PC-3 (cell line): ENCODE results near the gene KAZN. TPM values are rescaled to one million over a fixed set of nuclear protein-coding genes. Genes with fewer than 3 reads are reported as not detected.

Source experiments
- ATAC-seq: fragments of 200-7000 bp; cut with Tn5 transposase; 2 replicates; pipeline ENCODE4 v1.9.1; 2020; ENCODE audit warnings: mild to moderate bottlenecking, moderate library complexity
- BruUV-seq: library from RNA; stranded (reverse); fragments of 400-500 nt; replicated peaks from 2 replicates; lab custom pipeline; 2021; lab: Mats Ljungman, UMichigan
- CTCF ChIA-PET: fragments of 300-600 bp; sonication (Branson Sonifier 250); formaldehyde crosslinking; loops from one replicate; lab custom pipeline; 2022; ENCODE audit warnings: antibody characterized with exemption; lab: Charles Lee
- POLR2A ChIA-PET: fragments of 300-600 bp; sonication (Branson Sonifier 250); formaldehyde crosslinking; loops from one replicate; lab custom pipeline; 2022; ENCODE audit warnings: antibody characterized with exemption; ENCODE audit not compliant: unreplicated experiment; lab: Charles Lee
- DNase-seq: peaks from one replicate; pipeline ENCODE4 v3.0.0-alpha.2; 2015
- H2AFZ ChIP-seq: fragments of 300-600 bp; sonication (generic); 2 replicates; pipeline ENCODE4 v1.6.0; 2016; ENCODE audit warnings: antibody characterized with exemption, low read length
- H3F3A ChIP-seq: fragments of 300-600 bp; sonication (generic); one replicate; pipeline ENCODE4 v1.6.0; 2017; ENCODE audit warnings: antibody characterized with exemption, low read length, control low read depth, mild to moderate bottlenecking; ENCODE audit not compliant: unreplicated experiment
- H3K27ac ChIP-seq: fragments of 300-600 bp; sonication (generic); 2 replicates; pipeline ENCODE4 v1.5.1; 2016; ENCODE audit warnings: mild to moderate bottlenecking, low read length
- H3K27me3 ChIP-seq: fragments of 300-600 bp; sonication (generic); 2 replicates; pipeline ENCODE4 v1.6.1; 2016; ENCODE audit warnings: low read length, mixed read lengths
- H3K36me3 ChIP-seq: fragments of 300-600 bp; sonication (generic); 2 replicates; pipeline ENCODE4 v1.6.1; 2016; ENCODE audit warnings: low read depth, mixed run types, low read length, mixed read lengths
- H3K4me1 ChIP-seq: fragments of 300-600 bp; sonication (generic); 2 replicates; pipeline ENCODE4 v1.5.1; 2016; ENCODE audit warnings: low read length; ENCODE audit not compliant: insufficient read depth
- H3K4me2 ChIP-seq: fragments of 300-600 bp; sonication (generic); 2 replicates; pipeline ENCODE4 v1.6.0; 2016; ENCODE audit warnings: low read length
- H3K4me3 ChIP-seq: fragments of 300-600 bp; sonication (generic); 2 replicates; pipeline ENCODE4 v1.5.1; 2016; ENCODE audit warnings: mild to moderate bottlenecking, low read length, mixed read lengths
- H3K79me2 ChIP-seq: fragments of 300-600 bp; sonication (generic); 2 replicates; pipeline ENCODE4 v1.6.1; 2017; ENCODE audit warnings: low read length, mixed read lengths
- H3K9ac ChIP-seq: fragments of 300-600 bp; sonication (generic); 2 replicates; pipeline ENCODE4 v1.6.0; 2016; ENCODE audit warnings: mild to moderate bottlenecking, low read length
- H3K9me2 ChIP-seq: fragments of 300-600 bp; sonication (generic); replicated peaks from 2 replicates; pipeline ENCODE4 v1.6.1; 2016; ENCODE audit warnings: mixed run types, low read length, mixed read lengths
- H3K9me3 ChIP-seq: fragments of 300-600 bp; sonication (generic); 2 replicates; pipeline ENCODE4 v1.6.1; 2016; ENCODE audit warnings: low read length, mixed read lengths
- H4K20me1 ChIP-seq: fragments of 300-600 bp; sonication (generic); 2 replicates; pipeline ENCODE4 v1.6.1; 2016; ENCODE audit warnings: low read length, mixed read lengths
- EZH2 ChIP-seq: fragments of 300-600 bp; sonication (generic); IDR thresholded peaks from one replicate; pipeline ENCODE4 v1.6.1; 2017; ENCODE audit warnings: antibody characterized with exemption, mild to moderate bottlenecking, low read length; ENCODE audit not compliant: unreplicated experiment
- EZH2phosphoT487 ChIP-seq: fragments of 300-600 bp; sonication (generic); IDR thresholded peaks from 2 replicates; pipeline ENCODE4 v1.6.1; 2018; ENCODE audit warnings: mild to moderate bottlenecking, antibody characterized with exemption, low read length, borderline replicate concordance
- intact Hi-C: fragments of 100-400 bp; cut with micrococcal nuclease; formaldehyde crosslinking; loops from 2 replicates; pipeline ENCODE4 v1.9.0; 2023
- total RNA-seq: library from RNA; depleted of rRNA; stranded (reverse); fragments of >200 nt; gene quantifications from 2 replicates; pipeline ENCODE4 v1.2.3, GENCODE V29; 2014
- TF ChIP-seq, protein P1 (sequence below): fragments of 300-600 bp; sonication (generic); conservative IDR thresholded peaks from 2 replicates; pipeline ENCODE4 v1.5.1; 2017; ENCODE audit warnings: antibody characterized with exemption, low read depth, mild to moderate bottlenecking, low read length

Gene KAZN
- total RNA-seq, 1 experiment from 2014 or later: 2.0 TPM

DNA sequence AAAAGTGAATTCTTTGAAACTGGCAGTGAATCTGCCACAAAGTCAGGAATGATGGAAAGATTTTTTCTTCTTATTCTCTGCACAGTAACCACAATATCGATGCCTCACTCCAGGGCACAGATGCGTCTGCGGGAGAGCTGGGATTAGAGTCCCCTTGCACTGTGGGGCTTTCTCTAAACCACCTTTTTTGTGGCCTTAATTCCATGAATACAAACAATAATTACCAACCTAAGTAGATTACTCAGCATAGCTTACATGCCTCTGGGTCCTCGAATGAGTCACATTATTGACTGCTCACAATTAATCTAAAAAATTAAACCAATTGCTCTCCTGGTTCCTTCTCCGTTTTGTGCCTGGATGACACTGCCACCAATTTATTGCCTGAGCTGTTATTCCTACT lies 125.8 kb downstream of the KAZN start:
- Histone ChIP-seq H4K20me1 (no peaks in the 10 kb centered on the region), H3K4me1 (peaks cover 21% of the 10 kb centered on the region), H2AFZ (no peak overlapping the region), H3K27ac (no peak overlapping the region), H3K9ac (no peak overlapping the region), H3K4me2 (peak overlapping the region; percentile 50), H3K4me3 (no peak overlapping the region), H3K9me3 (no peaks in the 10 kb centered on the region), H3K27me3 (no peaks in the 10 kb centered on the region), H3K9me2 (no peaks in the 10 kb centered on the region), H3K79me2 (no peaks in the 10 kb centered on the region), H3F3A (no peaks in the 10 kb centered on the region), H3K36me3 (no peaks in the 10 kb centered on the region)
- DNase-seq (peak; percentile 60), ATAC-seq (peak; percentile 76)
- intact Hi-C loops: no loop called here
- ChIA-PET POLR2A (no interaction called here), CTCF (no interaction called here)
- no TSS peak for BruUV-seq
- TF ChIP-seq EZH2 (no peak), EZH2phosphoT487 (no peak)
- TF ChIP-seq, protein P1, sequence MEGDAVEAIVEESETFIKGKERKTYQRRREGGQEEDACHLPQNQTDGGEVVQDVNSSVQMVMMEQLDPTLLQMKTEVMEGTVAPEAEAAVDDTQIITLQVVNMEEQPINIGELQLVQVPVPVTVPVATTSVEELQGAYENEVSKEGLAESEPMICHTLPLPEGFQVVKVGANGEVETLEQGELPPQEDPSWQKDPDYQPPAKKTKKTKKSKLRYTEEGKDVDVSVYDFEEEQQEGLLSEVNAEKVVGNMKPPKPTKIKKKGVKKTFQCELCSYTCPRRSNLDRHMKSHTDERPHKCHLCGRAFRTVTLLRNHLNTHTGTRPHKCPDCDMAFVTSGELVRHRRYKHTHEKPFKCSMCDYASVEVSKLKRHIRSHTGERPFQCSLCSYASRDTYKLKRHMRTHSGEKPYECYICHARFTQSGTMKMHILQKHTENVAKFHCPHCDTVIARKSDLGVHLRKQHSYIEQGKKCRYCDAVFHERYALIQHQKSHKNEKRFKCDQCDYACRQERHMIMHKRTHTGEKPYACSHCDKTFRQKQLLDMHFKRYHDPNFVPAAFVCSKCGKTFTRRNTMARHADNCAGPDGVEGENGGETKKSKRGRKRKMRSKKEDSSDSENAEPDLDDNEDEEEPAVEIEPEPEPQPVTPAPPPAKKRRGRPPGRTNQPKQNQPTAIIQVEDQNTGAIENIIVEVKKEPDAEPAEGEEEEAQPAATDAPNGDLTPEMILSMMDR: no peak

DNA sequence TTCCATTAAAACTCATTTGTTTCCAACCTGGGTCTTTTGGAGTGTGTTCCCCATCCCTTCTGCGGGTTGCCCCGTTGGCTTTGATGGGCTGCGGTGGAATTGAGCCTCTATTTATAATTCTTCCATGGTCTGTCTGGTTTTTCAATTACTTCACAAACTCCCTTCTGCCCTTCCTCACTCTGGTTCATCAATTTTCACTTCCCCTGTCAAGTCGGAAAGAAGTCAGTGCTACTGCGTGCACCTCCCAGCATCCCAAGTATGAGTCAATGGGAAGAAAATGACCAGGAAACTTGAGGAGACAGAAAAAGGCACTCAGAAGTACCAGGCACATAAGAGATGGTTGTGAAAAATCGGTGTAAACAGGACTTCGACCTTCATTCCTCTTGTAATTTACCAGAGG lies 126.2 kb downstream of the KAZN start:
- H3K27me3 ChIP-seq: no peaks in the 10 kb centered on the region
- peak overlapping the region; percentile 50; the same call in 1 of the 2 replicates for H3K4me2 ChIP-seq
- ATAC-seq (peak; percentile 37), DNase-seq (peak; percentile 35)
- H3K36me3 ChIP-seq: no peaks in the 10 kb centered on the region
- H2AFZ ChIP-seq: no peak overlapping the region
- H3F3A ChIP-seq: no peaks in the 10 kb centered on the region
- H3K27ac ChIP-seq: no peak overlapping the region
- H3K79me2 ChIP-seq: no peaks in the 10 kb centered on the region
- POLR2A ChIA-PET: no interaction called here
- no peak overlapping the region for H3K9ac ChIP-seq
- no peak overlapping the region for H3K4me3 ChIP-seq
- no peaks in the 10 kb centered on the region for H3K9me3 ChIP-seq
- CTCF ChIA-PET: interaction anchor here (0.6 kb wide), 1 partner anchor 325 kb away, joined by 5 read pairs; no protein-coding TSS in a partner anchor
- TF ChIP-seq, protein P1: no peak
- no TSS peak for BruUV-seq
- H4K20me1 ChIP-seq: no peaks in the 10 kb centered on the region
- no peaks in the 10 kb centered on the region for H3K9me2 ChIP-seq
- intact Hi-C loops: no loop called here
- H3K4me1 ChIP-seq: peaks cover 21% of the 10 kb centered on the region

DNA sequence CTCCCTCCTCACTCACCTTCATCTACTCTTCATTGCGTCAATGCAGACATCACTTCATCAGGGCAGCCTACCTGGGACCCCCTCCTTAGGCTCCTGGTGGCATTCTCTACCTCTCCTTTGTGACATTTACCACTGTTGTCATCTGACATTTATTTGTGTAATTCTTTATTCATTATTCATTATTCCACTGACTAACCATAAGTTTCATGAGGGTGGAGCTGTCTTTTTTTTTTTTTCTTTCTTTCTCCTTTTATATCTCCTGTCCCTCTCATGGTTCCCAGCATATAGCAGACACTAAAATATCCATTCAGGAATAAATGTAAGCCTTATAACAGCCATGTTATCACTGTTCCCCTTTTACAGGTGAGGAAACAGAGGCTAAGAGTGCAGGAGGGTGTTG lies 126.8 kb downstream of the KAZN start:
- no peak for DNase-seq
- no peak for ATAC-seq
- no peaks in the 10 kb centered on the region for H3K27me3 ChIP-seq
- H4K20me1 ChIP-seq: no peaks in the 10 kb centered on the region
- BruUV-seq: no TSS peak
- ChIA-PET POLR2A (no interaction called here), CTCF (interaction anchor here (0.6 kb wide), 1 partner anchor 325 kb away, joined by 5 read pairs; no protein-coding TSS in a partner anchor)
- no peak overlapping the region for H3K9ac ChIP-seq
- H3K9me2 ChIP-seq: no peaks in the 10 kb centered on the region
- H3K27ac ChIP-seq: no peak overlapping the region
- intact Hi-C loops: no loop called here
- H3K4me2 ChIP-seq: no peak overlapping the region
- no peaks in the 10 kb centered on the region for H3K79me2 ChIP-seq
- H3K4me3 ChIP-seq: no peak overlapping the region
- no peaks in the 10 kb centered on the region for H3K9me3 ChIP-seq
- H2AFZ ChIP-seq: no peak overlapping the region
- no peaks in the 10 kb centered on the region for H3F3A ChIP-seq
- no peak for TF ChIP-seq EZH2
- TF ChIP-seq, protein P1: no peak
- no peak for TF ChIP-seq EZH2phosphoT487
- peaks cover 21% of the 10 kb centered on the region for H3K4me1 ChIP-seq
- H3K36me3 ChIP-seq: no peaks in the 10 kb centered on the region
